Measurements from ENCODE around the gene SUMO1.

- TF ChIP-seq CTCF (conservative IDR thresholded peaks at IDR 0.05; ENCODE audit: low read depth in 2 of 2) (no peak), EZH2 (IDR thresholded peaks at IDR 0.05; ENCODE audit: low read depth, unreplicated experiment) (no peak), CREB1 (CRISPR knock-in tag; IDR thresholded peaks at IDR 0.05; ENCODE audit: low read depth) (no peak), NANOG (IDR thresholded peaks at IDR 0.05; ENCODE audit: borderline replicate concordance) (no peak), REST (IDR thresholded peaks at IDR 0.05; ENCODE audit: unreplicated experiment) (no peak), POLR2AphosphoS5 (IDR thresholded peaks at IDR 0.05; ENCODE audit: low read depth) (no peak), STAT1 (IDR thresholded peaks at IDR 0.05; ENCODE audit: unreplicated experiment) (no peak), EZH2phosphoT487 (IDR thresholded peaks at IDR 0.05; ENCODE audit: unreplicated experiment) (no peak), ETS1 (IDR thresholded peaks at IDR 0.05) (no peak), ZNF114 (CRISPR knock-in tag; IDR thresholded peaks at IDR 0.05) (no peak), JUNB (IDR thresholded peaks at IDR 0.05; ENCODE audit: unreplicated experiment) (no peak)
Measured at GRCh38 chr2:202201220-202202160, 36.9 kb downstream of the SUMO1 start.
